NCI-H2227 (cell line): ENCODE measurements around the gene RANBP2.

ENCODE experiments used
- DNase-seq: peaks from one replicate; lab custom pipeline; 2025; ENCODE audit not compliant: unreplicated experiment; lab: John Stamatoyannopoulos, UW

RANBP2 gene

GRCh38 chr2:108776475-108776874 lies 57.2 kb downstream of the RANBP2 start:
- DNase-seq = no peak

GRCh38 chr2:108778857-108779256 lies 59.6 kb downstream of the RANBP2 start:
- no peak for DNase-seq

DNA sequence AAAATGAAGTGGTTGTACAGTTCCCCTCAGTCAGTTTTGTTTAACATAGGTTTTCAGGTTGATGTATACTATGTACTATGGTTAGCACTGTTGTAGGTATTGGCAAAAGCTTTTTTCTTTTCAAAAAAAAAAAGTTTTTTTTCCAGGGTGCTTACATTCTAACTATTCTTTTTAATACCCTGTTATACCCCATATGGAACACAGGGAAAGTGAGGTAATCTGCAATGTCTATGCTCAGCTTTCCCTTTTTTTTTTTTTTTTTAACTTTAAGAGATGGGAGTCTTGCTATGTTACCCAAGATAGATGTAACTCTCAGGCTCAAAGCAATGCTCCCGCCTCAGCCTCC lies 66.7 kb downstream of the RANBP2 start:
- no peak for DNase-seq

DNA sequence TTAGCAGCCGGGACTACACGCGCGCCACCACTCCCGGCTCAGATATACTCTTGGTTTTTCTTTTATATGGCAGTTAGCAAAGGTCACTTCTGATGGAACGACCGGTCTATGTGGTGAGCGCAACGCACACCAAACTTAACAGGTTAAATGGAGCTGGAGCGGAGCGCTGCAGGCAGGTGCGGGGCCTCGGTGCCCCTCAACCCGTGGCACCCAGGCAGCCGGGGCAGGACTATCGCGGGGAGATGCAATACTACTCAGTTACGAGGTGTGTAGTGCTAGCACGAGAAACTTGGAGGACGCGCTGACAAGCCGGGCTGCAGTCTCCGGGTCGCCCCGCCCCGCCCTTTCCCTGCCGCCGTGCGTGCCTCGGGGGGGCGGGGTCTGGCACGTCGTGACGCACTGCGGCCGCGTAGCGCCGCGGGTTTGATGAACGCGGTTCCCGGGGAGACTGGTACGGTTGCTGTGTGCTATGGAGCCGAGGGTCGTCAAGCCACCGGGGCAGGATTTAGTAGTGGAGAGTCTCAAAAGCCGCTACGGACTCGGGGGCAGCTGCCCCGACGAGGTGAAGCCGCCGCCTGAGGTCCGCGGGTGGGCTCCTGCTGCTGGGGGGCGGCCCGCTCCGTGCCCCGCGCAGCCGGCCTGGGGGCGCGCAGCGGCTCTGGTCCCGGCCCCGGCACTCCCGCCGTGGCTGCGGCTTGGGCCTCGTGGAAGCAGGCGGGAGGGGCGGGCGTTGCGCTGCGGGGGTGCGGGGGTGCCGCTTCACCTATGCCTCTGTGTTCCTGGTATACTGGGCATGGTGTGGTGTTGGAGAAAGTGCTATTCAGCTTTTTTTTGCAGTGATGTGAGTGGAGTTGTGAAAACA lies 67.3 kb downstream of the RANBP2 start, which contains the start of gene CCDC138:
CCDC138 (plus strand) TSS at position 418 of the 862 bp plus-strand sequence; CDS start at position 470, 52 bp downstream.
- peak; percentile 96 for DNase-seq

GRCh38 chr2:108787216-108787541 lies 67.9 kb downstream of the RANBP2 start:
- DNase-seq = no peak

DNA sequence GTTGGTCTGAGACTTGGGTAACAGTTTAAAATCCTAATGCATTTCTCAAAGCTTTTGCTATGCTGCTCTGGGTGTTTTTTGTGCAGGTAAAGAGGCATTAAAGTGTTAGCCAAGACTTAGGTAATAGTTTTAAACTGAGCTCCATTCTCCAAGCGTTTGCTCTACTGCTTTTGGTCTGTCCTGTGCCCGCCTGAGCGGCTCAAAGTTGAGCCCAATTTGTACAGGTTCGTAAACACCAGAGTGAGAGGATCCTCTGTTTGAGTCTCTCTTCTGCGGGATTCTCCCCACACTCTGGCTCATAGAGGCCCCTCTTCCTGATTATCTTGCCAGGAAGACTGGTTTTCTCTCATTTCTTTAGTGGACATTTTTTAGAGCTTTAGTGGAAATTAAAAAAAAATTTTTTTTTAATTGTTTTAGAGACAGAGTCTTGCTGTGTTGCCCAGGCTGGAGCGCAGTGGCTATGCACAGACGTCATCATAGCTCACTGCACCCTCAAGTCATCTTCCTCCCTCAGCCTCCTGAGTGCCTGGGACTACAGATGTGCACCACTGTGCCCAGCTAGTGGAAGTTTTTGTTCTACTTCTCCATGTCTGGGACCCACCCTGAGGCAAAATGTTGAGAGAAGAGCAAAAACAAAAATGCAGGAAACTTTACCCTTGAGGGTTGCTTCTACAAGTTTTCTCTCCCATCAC lies 83.9 kb downstream of the RANBP2 start:
- DNase-seq = no peak

DNA sequence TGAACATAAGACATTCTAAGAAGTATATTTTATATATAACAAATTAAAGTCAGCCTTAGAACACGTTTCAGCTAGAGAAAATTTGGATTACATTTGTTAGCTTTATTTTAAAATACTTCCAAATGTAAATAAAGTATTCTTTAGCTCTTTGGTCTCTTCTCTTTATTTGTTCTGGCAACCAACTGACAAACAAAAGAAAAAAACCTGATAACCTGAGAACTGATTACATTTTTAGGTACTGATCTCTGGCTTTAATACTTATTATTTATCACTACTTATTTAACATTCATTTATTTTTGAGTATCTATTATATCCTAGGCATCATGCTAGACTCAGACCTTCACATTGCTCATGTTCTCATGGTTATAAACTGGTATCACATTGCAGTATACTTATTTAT lies 85.8 kb downstream of the RANBP2 start:
- no peak for DNase-seq

GRCh38 chr2:108805782-108806181 lies 86.5 kb downstream of the RANBP2 start:
- no peak for DNase-seq

- DNase-seq = no peak
These were observed 87.3 kb downstream of the RANBP2 start for GRCh38 chr2:108806371-108807113.

GRCh38 chr2:108809936-108810335 lies 90.7 kb downstream of the RANBP2 start:
- no peak for DNase-seq

- DNase-seq = no peak
These were observed 92.0 kb downstream of the RANBP2 start for GRCh38 chr2:108810993-108811957.

DNA sequence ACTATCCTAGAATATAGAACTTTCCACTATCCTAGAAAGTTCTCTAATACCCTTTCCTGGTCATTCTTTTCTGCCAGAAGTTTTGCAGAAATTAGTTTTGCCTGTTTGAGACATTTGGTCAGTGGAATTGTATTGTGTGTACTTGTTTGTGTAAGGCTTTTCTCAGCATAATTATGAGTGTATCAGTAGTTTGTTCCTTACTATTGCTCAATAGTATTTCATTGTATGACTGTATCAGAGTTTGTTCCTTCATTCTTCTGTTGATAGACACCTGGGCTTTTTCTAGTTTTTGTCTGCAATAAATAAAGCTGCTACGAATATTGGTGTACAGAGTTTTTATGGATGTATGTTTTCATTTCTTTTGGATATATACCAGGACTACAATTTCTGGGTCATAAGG lies 94.5 kb downstream of the RANBP2 start:
- DNase-seq = no peak

- no peak for DNase-seq
These were observed 101.2 kb downstream of the RANBP2 start for GRCh38 chr2:108820482-108820881.

DNA sequence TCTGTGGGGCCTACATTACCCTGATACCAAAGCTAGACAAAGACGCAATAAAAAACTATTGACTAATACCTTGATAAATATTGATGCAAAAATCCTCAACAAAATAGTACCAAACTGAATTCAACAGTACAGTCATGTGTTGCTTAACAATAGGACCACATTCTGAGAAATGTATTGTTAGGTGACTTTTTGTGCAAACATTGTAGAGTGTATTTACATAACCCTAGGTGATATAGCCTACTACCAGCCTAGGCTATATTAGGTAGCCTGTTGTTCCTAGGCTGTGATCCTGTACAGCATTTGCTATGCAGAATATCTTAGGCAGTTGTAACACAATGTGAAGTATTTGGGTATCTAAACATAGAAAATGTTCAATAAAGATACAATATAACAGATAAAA lies 104.0 kb downstream of the RANBP2 start:
- no peak for DNase-seq

DNA sequence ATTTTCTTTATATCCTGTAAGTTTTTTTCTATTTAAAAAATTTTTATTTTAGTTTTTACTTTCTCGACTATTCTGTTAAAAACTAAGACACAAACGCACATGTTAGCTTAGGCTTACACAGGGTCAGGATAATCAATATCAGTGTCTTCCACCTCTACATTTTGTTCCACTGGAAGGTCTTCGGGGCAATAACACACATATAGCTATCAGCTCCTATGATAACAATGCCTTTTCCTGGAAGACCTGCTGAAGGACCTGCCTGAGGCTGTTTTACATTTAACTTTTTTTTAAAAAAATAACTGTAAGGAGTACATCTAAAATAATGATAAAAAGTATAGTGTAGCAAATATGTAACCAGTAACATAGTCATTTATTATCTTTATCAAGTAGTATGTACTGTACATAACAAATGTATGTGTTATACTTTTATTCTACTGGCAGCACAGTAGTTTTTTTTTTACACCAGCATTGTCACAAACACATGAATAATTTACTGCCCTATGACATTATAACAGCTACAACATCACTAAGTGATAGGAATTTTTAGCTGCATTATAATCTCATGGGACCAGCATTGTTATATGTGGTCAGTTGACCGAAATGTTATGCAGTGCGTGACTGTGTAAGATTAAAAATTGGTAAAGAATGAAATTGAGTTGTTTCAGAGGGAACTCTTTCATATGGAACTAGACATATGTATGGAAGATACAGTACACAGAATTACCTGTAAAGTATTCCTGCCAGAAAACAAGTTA lies 105.2 kb downstream of the RANBP2 start:
- no peak for DNase-seq

- no peak for DNase-seq
These were observed 106.0 kb downstream of the RANBP2 start for GRCh38 chr2:108825254-108825653.

GRCh38 chr2:108825736-108826135 lies 106.5 kb downstream of the RANBP2 start:
- DNase-seq = no peak

DNA sequence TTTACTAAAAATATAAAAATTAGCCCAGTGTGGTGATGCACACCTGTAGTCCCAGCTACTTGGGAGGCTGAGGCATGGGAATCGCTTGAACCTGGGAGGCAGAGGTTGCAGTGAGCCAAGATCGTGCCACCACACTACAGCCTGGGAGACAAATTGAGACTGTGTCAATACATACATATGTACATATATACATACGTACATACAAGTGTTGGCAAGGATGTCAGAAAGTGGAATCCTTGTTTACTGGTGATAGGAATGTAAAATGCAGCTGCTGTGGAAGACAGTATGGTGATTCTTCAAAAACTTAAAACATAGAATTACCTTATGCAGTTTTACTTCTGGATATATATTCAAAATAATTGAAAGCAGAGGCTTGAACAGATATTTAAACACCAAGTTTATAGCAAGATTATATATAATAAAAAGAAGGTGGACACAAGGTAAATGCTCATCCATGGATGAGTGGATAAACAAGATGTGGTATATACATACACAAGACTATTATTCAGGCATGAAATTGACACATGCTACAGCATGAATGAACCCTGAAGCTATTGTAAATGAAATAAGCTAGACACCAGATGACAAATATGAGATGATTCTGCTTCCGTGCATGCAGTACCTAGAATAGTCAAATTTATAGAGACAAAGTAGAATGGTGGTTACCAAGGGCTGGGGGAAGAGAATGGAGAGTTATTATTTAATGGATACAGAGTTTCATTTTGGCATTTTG lies 110.5 kb downstream of the RANBP2 start:
- DNase-seq = no peak

- no peak for DNase-seq
These were observed 113.9 kb downstream of the RANBP2 start for GRCh38 chr2:108833219-108833618.
